Midbrain (tissue), 1 donor: ENCODE measurements around the gene LY6G6F.
"Not testable (repeated sequence)": the region's sequence is repeated elsewhere in the genome, so short reads cannot be mapped to it uniquely, and the experiment has no call there.

Experiments
- DNase-seq: peaks from one replicate; lab custom pipeline; 2025; lab: John Stamatoyannopoulos, UW

The LY6G6F gene

DNA sequence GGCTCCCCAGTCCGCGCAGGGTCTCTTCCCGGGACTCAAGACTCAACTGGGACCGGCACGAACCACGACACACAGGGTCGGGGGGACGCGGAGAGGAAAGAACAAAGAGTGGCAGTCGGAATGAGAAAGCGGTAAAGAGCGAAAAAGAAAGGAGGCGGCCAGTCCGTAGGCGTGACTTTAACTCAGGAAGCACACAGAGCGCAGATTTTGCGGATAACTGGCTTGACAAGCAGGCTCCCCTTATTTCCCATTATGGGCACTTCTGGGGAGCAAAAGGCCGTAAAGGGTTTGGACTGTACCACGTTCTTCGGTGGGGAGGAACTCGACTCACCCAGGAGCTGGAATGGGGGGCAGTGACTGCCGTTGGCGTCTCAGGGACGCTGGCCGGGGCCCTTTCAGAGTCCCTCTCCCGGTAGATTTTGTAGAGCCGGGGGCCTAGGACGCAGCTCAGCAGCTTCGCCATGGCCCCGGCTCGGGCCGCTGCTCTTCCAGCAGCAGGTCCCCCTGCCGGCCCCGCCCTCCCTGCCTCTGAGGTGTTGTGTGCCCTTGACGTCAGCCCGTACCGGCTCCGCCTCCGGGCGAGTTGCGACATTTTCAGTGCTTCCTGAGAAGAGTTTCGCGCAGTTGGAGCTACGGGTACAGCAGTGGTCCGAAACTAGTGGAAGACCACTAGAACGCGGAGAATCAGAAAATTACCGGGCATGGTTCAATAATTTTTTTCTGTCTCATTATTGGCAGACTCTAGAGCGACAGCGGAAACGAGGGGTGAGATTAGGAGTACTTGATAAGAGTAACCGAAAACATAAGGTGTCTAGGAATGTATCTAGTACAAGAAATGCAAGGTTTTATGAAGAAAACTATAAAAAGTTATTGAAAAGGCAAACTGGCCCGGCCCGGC, 3.6 kb upstream of the LY6G6F start, which contains the start of gene ABHD16A:
Gene ABHD16A, minus strand, starts transcription at position 506 of the 898 bp plus-strand sequence. Its CDS starts 43 bp downstream, at position 463.
- DNase-seq, result peak; percentile 98

DNA sequence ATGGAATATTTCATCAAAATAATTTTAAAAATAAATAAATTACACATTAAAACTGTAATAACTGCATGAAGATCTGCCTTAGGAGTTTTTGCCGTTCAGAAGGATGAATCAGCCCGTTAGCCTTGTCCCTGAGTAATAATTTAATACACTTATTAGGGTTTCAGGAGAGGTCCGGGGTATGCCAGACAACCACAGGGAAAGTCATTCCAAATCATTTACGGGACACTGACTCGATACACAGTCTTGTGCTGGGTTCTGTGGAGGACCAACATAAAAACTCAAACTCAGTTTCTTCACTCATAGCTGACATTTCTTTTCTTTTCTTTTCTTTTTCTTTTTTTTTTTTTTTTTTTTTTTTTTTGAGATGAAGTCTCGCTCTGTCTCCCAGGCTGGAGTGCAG, 735 bp upstream of the LY6G6F start:
- no peak for DNase-seq

DNA sequence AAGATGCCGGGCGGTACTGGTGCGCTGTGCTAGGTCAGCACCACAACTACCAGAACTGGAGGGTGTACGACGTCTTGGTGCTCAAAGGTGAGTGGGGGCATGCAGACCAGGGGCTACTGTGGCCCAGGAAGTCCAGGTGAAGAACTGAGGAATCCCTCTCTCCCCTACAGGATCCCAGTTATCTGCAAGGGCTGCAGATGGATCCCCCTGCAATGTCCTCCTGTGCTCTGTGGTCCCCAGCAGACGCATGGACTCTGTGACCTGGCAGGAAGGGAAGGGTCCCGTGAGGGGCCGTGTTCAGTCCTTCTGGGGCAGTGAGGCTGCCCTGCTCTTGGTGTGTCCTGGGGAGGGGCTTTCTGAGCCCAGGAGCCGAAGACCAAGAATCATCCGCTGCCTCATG, 1.0 kb downstream of the LY6G6F start:
- DNase-seq, result no peak

DNA sequence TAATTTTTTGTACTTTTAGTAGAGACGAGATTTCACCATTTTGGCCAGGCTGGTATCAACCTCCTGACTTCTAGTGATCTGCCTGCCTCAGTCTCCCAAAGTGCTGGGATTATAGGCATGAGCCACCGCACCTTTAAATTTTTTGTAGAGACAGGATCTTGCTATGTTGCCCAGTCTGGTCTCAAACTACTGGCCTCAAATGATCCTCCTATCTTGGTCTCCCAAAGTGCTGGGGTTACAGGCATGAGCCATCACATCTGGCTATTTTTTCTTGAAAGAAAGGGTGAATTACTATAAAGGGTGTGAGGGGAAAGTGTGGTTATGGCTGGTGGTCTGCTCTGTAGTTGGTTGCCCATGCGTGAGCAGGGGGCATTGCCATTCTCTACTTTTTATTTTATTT, 1.6 kb downstream of the LY6G6F start:
- DNase-seq, result no peak

DNA sequence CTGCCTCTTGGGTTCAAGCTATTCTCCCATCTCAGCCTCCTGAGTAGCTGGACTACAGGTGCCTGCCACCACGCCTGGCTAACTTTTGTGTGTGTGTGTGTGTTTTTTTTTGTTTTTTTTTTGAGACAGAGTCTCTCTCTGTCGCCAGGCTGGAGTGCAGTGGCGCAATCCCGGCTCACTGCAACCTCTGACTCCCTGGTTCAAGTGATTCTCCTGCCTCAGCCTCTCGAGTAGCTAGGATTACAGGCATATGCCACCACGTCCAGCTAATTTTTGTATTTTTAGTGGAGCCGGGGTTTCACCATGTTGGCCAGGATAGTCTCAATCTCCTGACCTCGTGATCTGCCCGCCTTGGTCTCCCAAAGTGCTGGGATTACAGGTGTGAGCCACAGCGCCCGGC, 2.5 kb downstream of the LY6G6F start:
- DNase-seq, result not testable (repeated sequence)

DNA sequence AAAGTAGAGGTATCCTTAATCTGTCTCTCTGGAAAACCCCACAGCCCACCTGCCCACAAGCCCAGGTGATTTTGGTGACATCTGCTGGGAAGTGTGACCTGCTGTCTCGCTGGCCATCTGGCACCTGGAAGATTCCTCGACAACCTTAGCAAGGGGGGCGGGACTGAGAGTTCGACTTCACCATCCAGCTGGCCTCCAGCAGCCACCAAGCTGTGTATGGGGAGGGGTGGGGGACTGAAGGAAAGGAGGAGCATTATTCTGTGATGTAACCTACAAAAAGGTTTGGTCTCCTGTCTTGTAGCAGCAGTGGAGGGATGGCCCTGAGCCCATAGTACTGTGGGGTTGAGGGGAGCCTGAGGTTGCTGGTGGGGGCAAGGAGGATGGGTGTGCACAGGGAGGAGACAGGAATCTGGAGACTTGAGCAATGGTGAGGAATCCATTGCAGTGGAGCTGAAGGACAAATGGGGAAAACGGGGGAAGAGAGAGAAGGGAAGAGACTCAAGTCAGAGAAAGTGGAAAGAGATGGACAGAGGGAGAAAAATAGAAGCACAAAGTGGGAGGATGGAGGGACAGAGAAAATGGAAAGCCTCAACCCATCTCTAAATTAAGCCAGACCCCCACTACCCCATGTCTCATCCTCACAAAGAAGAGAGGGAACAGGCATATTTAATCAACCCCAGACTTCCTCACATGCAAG, 4.0 kb downstream of the LY6G6F start:
- DNase-seq, result no peak

DNA sequence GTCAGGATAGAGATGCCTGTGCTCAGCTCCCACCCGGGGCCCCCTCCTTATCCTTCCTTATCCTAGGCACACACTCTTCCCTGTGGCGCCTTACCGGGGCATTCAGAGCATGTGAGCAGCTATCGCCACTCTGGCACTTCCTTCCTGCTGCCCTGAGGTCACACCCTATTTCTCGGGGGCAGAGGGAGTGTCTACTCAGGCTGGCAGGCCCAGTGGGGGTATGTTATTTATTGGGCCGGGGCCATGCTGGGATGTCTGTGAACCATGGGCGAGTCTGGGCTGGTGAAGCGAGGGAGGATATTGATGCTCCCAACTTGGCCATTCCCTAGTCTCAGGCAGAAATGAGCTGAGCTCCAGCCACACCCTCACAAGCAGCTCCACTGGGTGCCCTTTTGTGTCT, 4.6 kb downstream of the LY6G6F start:
- no peak for DNase-seq

DNA sequence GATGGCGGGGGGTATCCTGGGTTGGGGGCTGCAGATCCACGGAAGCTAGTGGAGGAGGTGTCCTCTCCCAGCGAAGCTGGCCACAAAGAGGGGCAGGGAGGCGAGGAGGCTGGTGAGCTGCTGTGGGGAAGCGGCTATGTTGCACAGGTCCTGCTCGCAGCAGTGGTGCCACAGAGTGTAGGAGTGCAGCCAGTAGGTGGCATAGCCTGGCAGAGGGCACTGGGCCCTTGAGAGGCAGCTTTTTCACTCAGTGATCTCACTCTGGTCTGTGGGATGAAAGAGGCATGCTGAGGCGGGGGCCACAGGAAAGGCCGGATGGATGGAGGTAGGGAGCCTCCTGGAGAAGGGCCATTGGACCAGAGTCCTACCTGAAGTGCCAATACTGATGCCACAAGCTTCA, 5.6 kb downstream of the LY6G6F start:
- DNase-seq, result no peak

DNA sequence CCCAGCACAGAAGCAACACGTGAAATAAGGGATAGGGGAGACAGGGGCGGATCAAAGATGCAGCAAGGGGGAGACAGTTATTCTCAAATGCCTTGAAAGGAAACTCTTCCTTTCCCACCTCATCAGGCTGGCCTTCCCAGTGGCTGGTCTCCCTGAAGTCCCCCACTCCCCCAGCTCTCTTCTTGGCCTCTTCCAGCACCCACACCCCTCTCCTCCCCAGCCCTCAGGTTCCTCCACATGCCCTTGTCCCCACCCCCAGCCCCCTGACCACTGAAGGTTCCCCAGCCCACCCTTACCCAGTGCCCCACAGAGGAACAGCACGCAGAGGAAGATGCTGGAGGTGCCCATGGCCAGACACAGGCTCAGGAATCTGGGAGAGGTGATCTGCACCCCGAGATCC, 6.8 kb downstream of the LY6G6F start:
- DNase-seq, result no peak

DNA sequence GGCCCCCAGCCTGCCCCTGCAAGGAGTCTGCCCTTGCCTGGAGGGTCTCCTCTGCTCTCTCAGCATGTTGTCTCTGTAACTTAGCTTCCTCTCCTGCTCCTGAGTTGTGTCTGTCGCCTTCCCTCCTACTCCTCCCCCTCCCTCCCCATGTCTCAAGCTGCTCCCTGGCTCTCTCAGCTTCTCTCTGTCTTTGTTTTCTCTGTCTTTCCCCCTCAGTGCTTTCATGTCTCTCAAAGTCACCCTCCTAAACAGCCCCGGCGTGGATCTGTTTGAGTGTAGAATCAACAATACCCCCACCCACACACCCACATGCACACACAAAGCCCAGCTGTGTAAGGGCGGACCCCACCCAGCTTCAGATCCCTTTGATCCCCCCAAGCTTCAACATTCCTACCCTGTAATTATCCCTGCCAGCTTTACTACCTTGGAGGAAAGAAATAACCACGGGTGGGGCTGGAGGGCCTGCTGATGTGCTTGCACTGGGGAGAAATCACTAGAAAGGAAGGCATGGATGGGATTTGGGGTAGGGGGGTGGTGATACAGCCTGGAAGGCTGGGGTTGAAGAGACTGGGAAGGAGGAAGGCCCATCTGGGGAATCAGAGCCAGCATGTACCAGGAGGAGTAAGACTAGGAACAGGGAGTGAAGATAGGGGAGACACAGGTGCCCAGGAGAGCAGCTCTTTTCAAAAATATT, 7.5 kb downstream of the LY6G6F start:
- no peak for DNase-seq

DNA sequence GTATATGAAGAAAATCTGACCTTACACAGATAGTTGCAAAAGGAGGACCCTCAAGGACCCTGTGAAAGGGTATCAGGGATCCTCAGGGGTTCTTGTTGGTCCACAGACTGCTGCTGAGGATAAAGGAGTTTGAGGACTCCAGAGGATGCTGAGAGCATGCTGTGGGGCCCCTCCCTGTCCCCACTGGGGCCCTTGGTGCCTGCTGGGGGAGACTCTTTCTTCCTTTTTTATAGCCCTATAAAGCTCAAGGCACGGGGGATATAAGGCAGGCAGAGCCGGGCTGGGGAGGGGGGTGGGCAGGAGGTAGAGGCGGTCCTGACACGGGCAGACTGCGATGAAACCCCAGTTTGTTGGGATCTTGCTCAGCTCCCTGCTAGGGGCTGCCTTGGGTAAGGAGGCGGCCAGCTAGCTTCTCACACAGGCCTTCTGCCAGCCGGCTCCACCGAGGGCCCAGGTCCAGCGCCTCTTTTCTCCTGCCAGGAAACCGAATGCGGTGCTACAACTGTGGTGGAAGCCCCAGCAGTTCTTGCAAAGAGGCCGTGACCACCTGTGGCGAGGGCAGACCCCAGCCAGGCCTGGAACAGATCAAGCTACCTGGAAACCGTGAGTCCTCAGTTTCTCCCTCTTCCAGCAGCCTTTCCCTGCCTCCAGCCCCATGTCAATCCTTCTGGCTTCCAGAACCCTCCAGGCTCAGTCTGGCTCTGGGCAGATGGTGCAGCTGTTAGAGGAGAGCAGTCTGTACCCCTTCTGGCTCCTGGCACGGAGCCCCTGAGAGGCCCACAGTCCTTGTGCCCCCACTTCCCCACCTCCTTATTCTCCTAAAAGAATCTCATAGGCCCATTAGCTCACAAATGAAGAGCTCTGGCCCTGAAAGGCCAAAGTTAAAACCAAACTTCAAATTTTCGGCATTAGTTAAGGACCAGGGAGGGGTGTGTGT, 8.6 kb downstream of the LY6G6F start, which contains the start of gene LY6G6D:
Gene LY6G6D, plus strand, starts transcription at position 327 of the 937 bp plus-strand sequence. Its CDS starts 8 bp downstream, at position 335.
- no peak for DNase-seq

DNA sequence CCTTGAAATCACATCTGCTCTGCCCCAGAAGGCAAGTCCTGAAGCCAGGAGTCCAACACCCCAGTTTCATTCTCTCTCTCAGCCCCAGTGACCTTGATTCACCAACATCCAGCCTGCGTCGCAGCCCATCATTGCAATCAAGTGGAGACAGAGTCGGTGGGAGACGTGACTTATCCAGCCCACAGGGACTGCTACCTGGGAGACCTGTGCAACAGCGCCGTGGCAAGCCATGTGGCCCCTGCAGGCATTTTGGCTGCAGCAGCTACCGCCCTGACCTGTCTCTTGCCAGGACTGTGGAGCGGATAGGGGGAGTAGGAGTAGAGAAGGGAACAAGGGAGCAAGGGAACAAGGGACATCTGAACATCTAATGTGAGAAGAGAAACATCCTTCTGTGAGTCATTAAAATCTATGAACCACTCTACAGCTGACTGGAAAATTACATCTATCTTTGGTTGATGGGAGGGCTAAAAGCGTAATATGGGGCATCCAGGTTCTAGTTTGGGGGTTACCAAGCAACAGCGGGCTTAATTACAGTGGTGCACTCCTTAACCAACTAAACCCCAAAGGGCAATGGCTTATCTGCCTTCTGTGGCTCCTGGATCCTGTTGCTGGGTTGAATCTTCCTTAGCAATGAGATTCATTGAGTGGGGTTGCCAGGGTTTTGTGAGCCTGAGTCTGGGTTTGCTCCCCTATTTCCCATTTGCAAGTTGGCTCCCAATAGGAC, 11.0 kb downstream of the LY6G6F start:
- no peak for DNase-seq

DNA sequence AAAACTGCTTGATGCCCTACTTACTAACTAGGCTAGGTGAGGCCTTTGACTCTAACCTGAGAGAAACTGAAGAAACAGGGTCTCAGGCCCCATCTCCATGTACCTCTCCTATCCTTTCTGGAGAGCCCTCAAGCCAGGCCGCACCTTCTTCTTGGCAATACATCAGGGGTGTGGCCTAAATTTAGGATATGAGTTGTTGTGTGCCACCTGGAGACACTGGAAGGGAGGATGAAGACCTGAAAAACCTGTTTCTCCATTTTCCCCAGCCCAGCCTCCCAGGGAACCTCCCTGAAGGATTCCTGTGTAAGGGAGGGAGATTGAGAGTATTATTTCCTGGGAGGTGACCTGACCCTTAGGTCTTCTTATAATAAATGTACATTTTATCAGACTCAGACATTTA, 11.6 kb downstream of the LY6G6F start:
- no peak for DNase-seq

DNA sequence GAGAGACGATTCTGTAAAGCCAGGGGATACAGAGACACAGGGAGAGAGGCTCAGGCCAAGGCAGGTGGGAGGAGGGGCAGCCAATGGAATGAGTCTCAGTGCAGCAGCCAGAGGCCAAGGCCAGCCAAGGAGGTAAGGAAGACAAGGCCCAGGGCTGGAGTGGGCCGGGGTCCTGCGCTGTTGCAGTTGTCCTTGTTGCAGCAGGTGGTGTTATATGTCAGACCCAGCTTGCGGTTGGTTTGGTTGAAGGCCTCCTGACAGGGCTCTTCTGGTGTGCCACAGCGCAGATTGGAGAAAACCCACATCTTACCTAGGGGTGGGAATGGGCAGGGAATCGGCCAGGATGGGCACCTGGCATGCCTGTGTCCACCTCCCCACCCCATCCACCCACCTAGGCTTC, 12.3 kb downstream of the LY6G6F start:
- no peak for DNase-seq

DNA sequence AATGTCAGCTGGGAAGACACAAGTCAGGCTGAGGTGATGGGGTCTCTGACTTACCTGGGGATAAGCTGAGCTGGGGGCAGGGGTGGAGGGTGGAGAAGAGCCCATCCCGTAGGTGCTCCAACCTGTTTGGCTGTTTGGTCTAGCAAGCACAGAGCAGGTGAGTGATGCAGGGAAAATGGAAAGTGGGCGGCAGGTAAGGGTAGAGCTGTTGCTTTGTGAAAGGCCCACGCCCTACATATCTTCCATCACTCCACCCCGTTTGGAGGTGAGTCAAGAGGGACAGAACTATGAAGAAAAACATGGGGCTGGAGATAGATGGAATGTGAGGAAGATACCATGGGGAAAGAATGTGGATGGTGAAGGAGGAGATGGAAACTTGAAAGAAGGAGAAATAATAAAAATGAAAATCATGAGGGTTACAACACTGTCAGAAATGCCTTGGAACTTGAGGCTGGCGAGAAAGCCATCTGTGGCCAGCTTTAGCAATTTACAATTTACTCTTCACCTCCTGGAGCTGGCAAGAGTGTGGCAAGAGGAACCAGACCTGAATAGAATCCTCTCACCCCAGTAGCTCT, 13.6 kb downstream of the LY6G6F start:
- DNase-seq, result no peak

DNA sequence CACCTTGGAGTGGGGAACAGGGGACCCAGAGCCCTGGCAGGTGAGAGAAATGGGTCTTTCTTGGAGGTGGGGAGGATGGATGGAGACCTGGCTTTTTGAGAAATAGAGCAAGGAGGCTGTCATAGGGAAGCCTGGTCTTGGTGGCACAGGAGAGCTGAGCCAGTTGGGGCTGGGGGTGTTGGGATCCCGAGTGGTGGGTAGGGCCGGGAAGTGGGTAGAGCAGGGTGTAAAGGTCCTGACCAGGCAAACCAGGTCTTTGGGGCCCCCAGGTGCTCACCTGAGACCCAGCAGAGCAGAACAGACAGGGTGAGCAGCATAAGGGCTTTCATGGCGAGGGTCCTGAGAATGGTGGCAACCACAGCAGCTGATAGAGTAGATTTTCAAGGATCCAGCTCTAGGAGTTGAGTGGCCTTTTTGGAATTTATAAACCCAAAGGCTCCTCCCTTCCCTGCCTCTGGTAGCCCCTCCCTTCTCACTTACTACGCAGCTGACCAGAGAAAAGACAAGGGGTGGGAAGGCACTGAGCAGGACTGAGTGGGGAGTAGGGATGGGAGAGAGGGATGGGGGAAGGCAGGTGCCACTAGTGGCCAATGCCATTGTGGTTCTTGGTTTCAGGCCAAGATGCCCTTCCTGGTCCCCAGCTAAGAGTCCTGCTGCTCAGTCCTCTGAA, 14.8 kb downstream of the LY6G6F start, which contains the start of gene LY6G6C:
Gene LY6G6C, minus strand, starts transcription at position 396 of the 670 bp plus-strand sequence. Its CDS starts 67 bp downstream, at position 329.
- DNase-seq, result no peak

DNA sequence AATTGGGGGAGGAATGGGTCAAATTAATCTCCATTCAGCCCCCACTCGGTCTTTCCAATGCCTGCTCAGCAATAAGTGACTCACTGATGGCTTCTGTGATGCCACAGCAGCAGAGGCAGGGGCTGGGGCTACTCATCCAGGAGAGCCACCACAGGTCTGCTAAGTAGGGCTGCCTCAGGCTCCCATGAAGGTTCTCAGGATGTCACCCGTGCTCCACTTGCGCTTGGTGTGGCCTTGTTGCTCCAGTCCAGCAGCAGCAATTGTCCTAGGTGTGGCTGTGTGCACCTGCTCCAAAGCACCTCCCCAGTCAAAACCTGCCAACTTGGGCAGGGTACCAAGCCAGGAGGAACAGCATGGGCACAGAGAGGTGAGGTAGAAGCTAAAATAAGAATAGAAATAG, 15.5 kb downstream of the LY6G6F start:
- DNase-seq, result no peak

DNA sequence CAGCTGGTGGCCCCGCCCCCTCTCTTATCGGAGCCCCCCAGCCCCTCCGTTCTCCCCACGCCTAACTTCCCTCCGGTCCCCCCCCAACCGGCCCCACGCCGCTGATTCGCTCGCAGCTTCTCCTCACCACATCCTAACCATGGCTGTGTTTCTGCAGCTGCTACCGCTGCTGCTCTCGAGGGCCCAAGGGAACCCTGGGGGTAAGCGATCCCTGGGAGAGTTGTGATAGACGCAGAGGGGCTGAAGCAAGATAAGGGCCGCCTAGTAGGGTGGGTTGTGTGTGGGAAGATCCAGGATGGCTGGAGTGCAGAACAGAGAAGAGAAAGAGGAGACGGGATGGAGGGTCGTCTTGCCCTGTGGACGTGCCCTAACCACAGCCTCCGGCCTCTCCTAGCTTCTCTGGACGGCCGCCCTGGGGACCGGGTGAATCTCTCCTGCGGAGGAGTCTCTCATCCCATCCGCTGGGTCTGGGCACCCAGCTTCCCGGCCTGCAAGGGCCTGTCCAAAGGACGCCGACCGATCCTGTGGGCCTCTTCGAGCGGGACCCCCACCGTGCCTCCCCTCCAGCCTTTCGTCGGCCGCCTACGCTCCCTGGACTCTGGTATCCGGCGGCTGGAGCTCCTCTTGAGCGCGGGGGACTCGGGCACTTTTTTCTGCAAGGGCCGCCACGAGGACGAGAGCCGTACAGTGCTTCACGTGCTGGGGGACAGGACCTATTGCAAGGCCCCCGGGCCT, 16.7 kb downstream of the LY6G6F start, which contains the start of gene MPIG6B:
Gene MPIG6B, plus strand, starts transcription at position 129 of the 735 bp plus-strand sequence. Its CDS starts 11 bp downstream, at position 140.
- no peak for DNase-seq
